Endothelial cell of umbilical vein (primary cell): Measurements from ENCODE around the gene VIM. TPM values are rescaled to one million over a fixed set of nuclear protein-coding genes. Genes with fewer than 3 reads are reported as not detected.

Source experiments
- BruUV-seq: library from RNA; stranded (reverse); fragments of 400-500 nt; replicated peaks from 2 replicates; lab custom pipeline; 2021; lab: Mats Ljungman, UMichigan
- CTCF ChIA-PET: fragments of 300-600, 350-600 bp; sonication (Branson Sonifier 250); formaldehyde crosslinking; loops from one replicate; lab custom pipeline; 2021; ENCODE audit warnings: antibody characterized with exemption, inconsistent platforms; lab: Charles Lee
- POLR2A ChIA-PET: fragments of 300-600, 350-600 bp; sonication (Branson Sonifier 250); formaldehyde crosslinking; loops from one replicate; lab custom pipeline; 2021; ENCODE audit warnings: antibody characterized with exemption, inconsistent platforms; lab: Charles Lee
- DNase-seq: peaks from one replicate; pipeline ENCODE4 v3.0.0-alpha.2; 2011; ENCODE audit warnings: low read depth, low spot score
- FAIRE-seq: peaks from 2 replicates; lab custom pipeline; 2011; peaks lifted over from hg19 to GRCh38; lab: Jason Lieb, UNC
- H2AFZ ChIP-seq: 2 replicates; pipeline ENCODE4 v1.6.0; 2012; ENCODE audit warnings: low read depth, low read length, control low read depth, inconsistent platforms
- H3K27ac ChIP-seq: 2 replicates; pipeline ENCODE4 v1.5.1; 2011; ENCODE audit warnings: low read depth, mild to moderate bottlenecking, control low read depth, low read length, moderate library complexity; ENCODE audit not compliant: insufficient read depth
- H3K27me3 ChIP-seq, 2 experiments: 2 replicates each; pipeline versions ENCODE4 v1.6.0 to v1.6.1; 2011; ENCODE audit warnings: low read length in 2 of 2, mixed read lengths in 1 of 2; ENCODE audit not compliant: control insufficient read depth in 2 of 2, insufficient read depth in 2 of 2
- H3K36me3 ChIP-seq, 2 experiments: 2 replicates in 1 of 2; 3 replicates in 1 of 2; pipeline ENCODE4 v1.5.1; 2011; ENCODE audit warnings: low read length in 2 of 2, mild to moderate bottlenecking in 1 of 2, moderate library complexity in 1 of 2; ENCODE audit not compliant: control insufficient read depth in 2 of 2, insufficient read depth in 2 of 2; ENCODE audit errors: extremely low read depth in 1 of 2
- H3K4me1 ChIP-seq: 3 replicates; pipeline ENCODE4 v1.5.1; 2011; ENCODE audit warnings: mild to moderate bottlenecking, low read length; ENCODE audit not compliant: control insufficient read depth, insufficient read depth; ENCODE audit errors: extremely low read depth
- H3K4me2 ChIP-seq: 2 replicates; pipeline ENCODE4 v1.6.1; 2011; ENCODE audit warnings: low read length, control low read depth, mixed read lengths; ENCODE audit not compliant: insufficient read depth
- H3K4me3 ChIP-seq, 3 experiments: fragments of 200-600 bp in 1 of 3; sonication (generic), shearing (Covaris generic) in 1 of 3; replicated peaks in 1 of 3; 2 replicates each; pipeline ENCODE4 v1.5.1; 2011 to 2016; ENCODE audit warnings: control low read depth in 3 of 3, low read length in 3 of 3, mild to moderate bottlenecking in 2 of 3, inconsistent platforms in 1 of 3, low read depth in 1 of 3, moderate library complexity in 1 of 3; ENCODE audit not compliant: insufficient read depth in 1 of 3
- H3K79me2 ChIP-seq: 2 replicates; pipeline ENCODE4 v1.6.0; 2012; ENCODE audit warnings: low read length, inconsistent platforms; ENCODE audit not compliant: control insufficient read depth, insufficient read depth
- H3K9ac ChIP-seq: replicated peaks from 2 replicates; pipeline ENCODE3; 2011; ENCODE audit warnings: low read length, control low read depth; ENCODE audit not compliant: insufficient read depth; ENCODE audit errors: extremely low read depth
- H3K9me1 ChIP-seq: replicated peaks from 3 replicates; pipeline ENCODE4 v1.6.0; 2011; ENCODE audit warnings: mild to moderate bottlenecking, low read length; ENCODE audit not compliant: control insufficient read depth, insufficient read depth; ENCODE audit errors: extremely low read depth
- H3K9me3 ChIP-seq: replicated peaks from 2 replicates; pipeline ENCODE4 v1.5.1; 2012; ENCODE audit warnings: low read length, inconsistent platforms; ENCODE audit not compliant: control insufficient read depth, insufficient read depth
- H4K20me1 ChIP-seq: replicated peaks from 2 replicates; pipeline ENCODE3; 2011; ENCODE audit warnings: mild to moderate bottlenecking, low read length; ENCODE audit not compliant: control insufficient read depth, insufficient read depth; ENCODE audit errors: extremely low read depth
- CTCF ChIP-seq, 2 donors: IDR thresholded peaks; 1 replicate in 1 of 2; 2 replicates in 1 of 2; pipeline ENCODE4 v1.5.1; 2011; ENCODE audit warnings: low read length in 2 of 2, mild to moderate bottlenecking in 2 of 2, moderate library complexity in 2 of 2, control low read depth in 1 of 2, inconsistent platforms in 1 of 2, low read depth in 1 of 2; ENCODE audit not compliant: insufficient read depth in 1 of 2; ENCODE audit errors: extremely low read depth in 1 of 2
- EZH2 ChIP-seq: IDR thresholded peaks from 2 replicates; pipeline ENCODE4 v1.6.1; 2012; ENCODE audit warnings: borderline replicate concordance, low read depth, mild to moderate bottlenecking, moderate library complexity, low read length, inconsistent platforms; ENCODE audit not compliant: severe bottlenecking
- FOS ChIP-seq: IDR thresholded peaks from 2 replicates; pipeline ENCODE4 v1.6.1; 2011; ENCODE audit warnings: mild to moderate bottlenecking, low read length, moderate library complexity, borderline replicate concordance; ENCODE audit not compliant: insufficient read depth
- GATA2 ChIP-seq: IDR thresholded peaks from 2 replicates; pipeline ENCODE4 v1.7.0; 2011; ENCODE audit warnings: low read depth, mild to moderate bottlenecking, moderate library complexity, mixed read lengths, low read length; ENCODE audit not compliant: insufficient read length, insufficient read depth
- JUN ChIP-seq: IDR thresholded peaks from 2 replicates; pipeline ENCODE4 v1.6.1; 2011; ENCODE audit warnings: borderline replicate concordance, low read depth; ENCODE audit not compliant: insufficient read length, insufficient read depth
- MAX ChIP-seq: IDR thresholded peaks from 2 replicates; pipeline ENCODE4 v1.6.1; 2011; ENCODE audit not compliant: insufficient read depth, insufficient read length
- MYC ChIP-seq: IDR thresholded peaks from one replicate; pipeline ENCODE4 v1.6.1; 2011; ENCODE audit warnings: mild to moderate bottlenecking, low read depth, low read length
- POLR2A ChIP-seq: IDR thresholded peaks from 2 replicates; pipeline ENCODE4 v1.6.1; 2012; ENCODE audit warnings: low read depth, mild to moderate bottlenecking, control low read depth, low read length
- POLR2AphosphoS5 ChIP-seq: IDR thresholded peaks from 2 replicates; pipeline ENCODE4 v1.6.1; 2012; ENCODE audit warnings: low read depth, mild to moderate bottlenecking, control low read depth, low read length, moderate library complexity; ENCODE audit not compliant: insufficient read depth
- dilution Hi-C: fragments of 300-500 bp; cut with MboI; formaldehyde crosslinking; loops from one replicate; pipeline ENCODE4 v1.15.0; 2019; ENCODE audit warnings: low sequenced_read_pairs; ENCODE audit not compliant: extremely low pct_ligation_motif_present
- intact Hi-C: fragments of 100-400 bp; cut with micrococcal nuclease; formaldehyde crosslinking; loops from one replicate; pipeline ENCODE4 v1.10.0; 2022
- polyA plus RNA-seq, 4 experiments: library from polyadenylated mRNA; depleted of rRNA in 3 of 4; stranded (reverse) in 3 of 4; unstranded in 1 of 4; fragments of >200 nt; gene quantifications; 2 replicates each; pipeline versions ENCODE4 v1.2.1 to v1.2.3, GENCODE V29; 2011 to 2012; ENCODE audit warnings: missing spikeins in 1 of 4
- total RNA-seq: library from RNA; stranded (reverse); gene quantifications from 2 replicates; pipeline ENCODE4 v1.2.3, GENCODE V29; 2021

The VIM gene
- total and polyA plus RNA-seq, 2 donors (not counting 3 experiments of a cell fraction or from before 2014, with no cell fraction given): 5,699 to 5,781 TPM

GRCh38 chr10:17262502-17262901, 34.5 kb downstream of the VIM start:
- H3K9me1 ChIP-seq: no peaks in the 10 kb centered on the region
- peaks cover 12% of the 10 kb centered on the region for H3K9me3 ChIP-seq
- H4K20me1 ChIP-seq: no peaks in the 10 kb centered on the region
- no peak overlapping the region for H3K4me3 ChIP-seq
- dilution Hi-C loops: no loop called here
- peaks cover 2% of the 10 kb centered on the region for H3K4me1 ChIP-seq
- H3K27me3 ChIP-seq: peaks cover 0 to under 1% of the 10 kb centered on the region in 2 experiments
- DNase-seq (no peak), FAIRE-seq (no peak)
- intact Hi-C loops: no loop called here
- H2AFZ ChIP-seq: no peak overlapping the region
- no peak overlapping the region for H3K9ac ChIP-seq
- ChIA-PET POLR2A (no interaction called here), CTCF (no interaction called here)
- H3K27ac ChIP-seq: no peak overlapping the region
- TF ChIP-seq EZH2 (no peak), POLR2AphosphoS5 (no peak), POLR2A (no peak), CTCF (IDR thresholded peaks at IDR 0.05; ENCODE audit: extremely low read depth in 1 of 2, insufficient read depth in 1 of 2, low read depth in 1 of 2, low read length in 2 of 2) (no peak), FOS (no peak), JUN (no peak), MAX (no peak), MYC (no peak), GATA2 (no peak)
- H3K36me3 ChIP-seq: no peaks in the 10 kb centered on the region
- no peaks in the 10 kb centered on the region for H3K79me2 ChIP-seq
- no peak overlapping the region for H3K4me2 ChIP-seq
- no TSS peak for BruUV-seq
